Gastrocnemius medialis (tissue), 4 donors: Measurements from ENCODE around the gene MRPS2. TPM values are rescaled to one million over a fixed set of nuclear protein-coding genes. Genes with fewer than 3 reads are reported as not detected.
"Not testable (repeated sequence)": the region's sequence is repeated elsewhere in the genome, so short reads cannot be mapped to it uniquely, and the experiment has no call there.

Source experiments
- ATAC-seq, 2 donors: fragments of 150-250 bp; one replicate each; pipeline ENCODE4 v1.9.1; 2016
- DNase-seq, 2 donors: peaks; one replicate each; pipeline ENCODE4 v3.0.0-alpha.2; 2019
- H3K27ac ChIP-seq, 4 donors: fragments of 200-600 bp; sonication (generic); 1 replicate in 1 of 4; 2 replicates in 3 of 4; pipeline ENCODE4 v1.5.1; 2016 to 2018; ENCODE audit warnings: mild to moderate bottlenecking in 2 of 4, moderate library complexity in 1 of 4
- H3K27me3 ChIP-seq, 3 donors: fragments of 200-600 bp; sonication (generic) in 2 of 3; 1 replicate in 1 of 3; 2 replicates in 2 of 3; pipeline versions ENCODE4 v1.5.1 to v1.6.0; 2016 to 2019; ENCODE audit warnings: mild to moderate bottlenecking in 1 of 3, moderate library complexity in 1 of 3
- H3K36me3 ChIP-seq, 2 donors: fragments of 200-600 bp; sonication (generic) in 1 of 2; one replicate each; pipeline ENCODE4 v1.5.1; 2017 to 2018
- H3K4me1 ChIP-seq, 2 donors: fragments of 200-600 bp; sonication (generic) in 1 of 2; one replicate each; pipeline ENCODE4 v1.5.1; 2016 to 2017; ENCODE audit warnings: mild to moderate bottlenecking in 2 of 2
- H3K4me3 ChIP-seq, 4 donors: fragments of 200-600 bp; sonication (generic) in 3 of 4; 1 replicate in 1 of 4; 2 replicates in 3 of 4; pipeline ENCODE4 v1.5.1; 2016 to 2019; ENCODE audit warnings: mild to moderate bottlenecking in 2 of 4
- H3K9me3 ChIP-seq, 3 donors: fragments of 200-600 bp; sonication (generic) in 2 of 3; 1 replicate in 1 of 3; 2 replicates in 2 of 3; pipeline ENCODE4 v1.5.1; 2016 to 2019
- CTCF ChIP-seq, 5 experiments: fragments of 450-650 bp in 3 of 5; fragments of 200-600 bp in 2 of 5; sonication (generic) in 2 of 5; IDR thresholded peaks in 4 of 5; conservative IDR thresholded peaks in 1 of 5; 1 replicate in 4 of 5; 2 replicates in 1 of 5; pipeline ENCODE4 v1.5.1; 2016 to 2019; ENCODE audit warnings: antibody characterized with exemption in 5 of 5, mild to moderate bottlenecking in 3 of 5, moderate library complexity in 3 of 5
- POLR2A ChIP-seq, 2 donors: fragments of 450-650 bp; IDR thresholded peaks; one replicate each; pipeline ENCODE4 v1.6.1; 2017; ENCODE audit warnings: antibody characterized with exemption in 2 of 2, mild to moderate bottlenecking in 2 of 2, moderate library complexity in 2 of 2
- in situ Hi-C, 4 donors: fragments of 200-750 bp; cut with MboI; loops; one replicate each; pipeline versions ENCODE4 v1.15.0 to v1.8.0; 2017; ENCODE audit warnings: low sequenced_read_pairs in 4 of 4
- intact Hi-C: fragments of 100-400 bp; cut with DNase I; formaldehyde crosslinking; loops from one replicate; pipeline ENCODE4 v1.15.1; 2023; ENCODE audit warnings: low total_unique reads
- total RNA-seq, 4 donors: library from RNA; depleted of rRNA; stranded (reverse); fragments of >200 nt; gene quantifications; one replicate each; pipeline versions ENCODE4 v1.1.0 to v1.2.3, GENCODE V29; 2016

Gene MRPS2
- 100 to 1,000 TPM in 1 of 4 donors, 10 to 100 TPM in 3; 48.8 to 108 (median 69.5) TPM for total RNA-seq

GRCh38 chr9:135500525-135501260, at the start of gene MRPS2:
Gene MRPS2, plus strand, starts transcription at chr9:135500682. Its CDS starts 29 bp downstream, at chr9:135500711.
- peaks cover 18 to 20% of the 10 kb centered on the region in 2 donors for H3K4me1 ChIP-seq
- H3K4me3 ChIP-seq = peak within 1 kb of the TSS; percentile 87 to 97 (median 93)
- no peaks in the 10 kb centered on the region for H3K9me3 ChIP-seq
- DNase-seq = peak; percentile 71 to 77
- peak; percentile 91 for ATAC-seq
- TF ChIP-seq CTCF (IDR thresholded peaks at IDR 0.05 in 4 of 5, conservative IDR thresholded peaks at IDR 0.05 in 1 of 5) (peak; percentile 68 to 97 (median 77)), POLR2A (IDR thresholded peaks at IDR 0.05) (no peak)
- in situ Hi-C loops = no loop called here
- H3K36me3 ChIP-seq = peaks cover 0 to 12% of the 10 kb centered on the region in 2 donors
- intact Hi-C loops = no loop called here
- peak within 1 kb of the TSS; percentile 77 to 89 (median 80) for H3K27ac ChIP-seq
- no peaks in the 10 kb centered on the region for H3K27me3 ChIP-seq

GRCh38 chr9:135450956-135451355, 49.5 kb upstream of the MRPS2 start:
- intact Hi-C loops (no loop called here), in situ Hi-C loops (no loop called here)
- no peak for ATAC-seq
- Histone ChIP-seq H3K4me1 (no peaks in the 10 kb centered on the region), H3K36me3 (no peaks in the 10 kb centered on the region), H3K27ac (no peak overlapping the region), H3K9me3 (no peaks in the 10 kb centered on the region), H3K27me3 (peaks cover 5 to 11% (median 6%) of the 10 kb centered on the region in 3 donors), H3K4me3 (no peak overlapping the region)
- DNase-seq = no peak
- TF ChIP-seq POLR2A (IDR thresholded peaks at IDR 0.05) (no peak), CTCF (IDR thresholded peaks at IDR 0.05 in 4 of 5, conservative IDR thresholded peaks at IDR 0.05 in 1 of 5) (no peak)

GRCh38 chr9:135451909-135452308, 48.6 kb upstream of the MRPS2 start:
- H3K4me3 ChIP-seq, H3K4me1 ChIP-seq, ATAC-seq, in situ Hi-C loops, H3K9me3 ChIP-seq, intact Hi-C loops, H3K36me3 ChIP-seq, H3K27ac ChIP-seq, DNase-seq: not testable (repeated sequence)
- peaks cover 6 to 12% (median 9%) of the 10 kb centered on the region in 3 donors for H3K27me3 ChIP-seq

- Histone ChIP-seq H3K9me3 (no peaks in the 10 kb centered on the region), H3K4me1 (no peaks in the 10 kb centered on the region), H3K36me3 (no peaks in the 10 kb centered on the region), H3K27me3 (peaks cover 6 to 24% (median 15%) of the 10 kb centered on the region in 3 donors), H3K4me3 (no peak overlapping the region), H3K27ac (no peak overlapping the region)
- intact Hi-C loops (no loop called here), in situ Hi-C loops (no loop called here)
- DNase-seq = no peak
- TF ChIP-seq CTCF (IDR thresholded peaks at IDR 0.05 in 4 of 5, conservative IDR thresholded peaks at IDR 0.05 in 1 of 5) (no peak), POLR2A (IDR thresholded peaks at IDR 0.05) (no peak)
- no peak for ATAC-seq
These were observed 45.7 kb upstream of the MRPS2 start for GRCh38 chr9:135454737-135455136.

- intact Hi-C loops (no loop called here), in situ Hi-C loops (no loop called here)
- no peaks in the 10 kb centered on the region for H3K36me3 ChIP-seq
- no peak for TF ChIP-seq POLR2A (IDR thresholded peaks at IDR 0.05)
- no peak for TF ChIP-seq CTCF (IDR thresholded peaks at IDR 0.05 in 4 of 5, conservative IDR thresholded peaks at IDR 0.05 in 1 of 5)
- H3K4me1 ChIP-seq = no peaks in the 10 kb centered on the region
- H3K9me3 ChIP-seq = no peaks in the 10 kb centered on the region
- ATAC-seq (no peak), DNase-seq (no peak)
- peaks cover 6 to 26% (median 19%) of the 10 kb centered on the region in 3 donors for H3K27me3 ChIP-seq
- H3K27ac ChIP-seq = no peak overlapping the region
- no peak overlapping the region for H3K4me3 ChIP-seq
These were observed 45.0 kb upstream of the MRPS2 start for GRCh38 chr9:135455401-135456030.
